GM19438 (cell line): ENCODE results near the gene UBA7.
A peak's percentile ranks its signal among the peaks of the same experiment; 100 is the strongest.
"Not testable (repeated sequence)": the region's sequence is repeated elsewhere in the genome, so short reads cannot be mapped to it uniquely, and the experiment has no call there.

Experiments
- ATAC-seq: cut with Tn5 transposase; IDR thresholded peaks from one replicate; pipeline ENCODE4 v1.9.1; 2021; ENCODE audit warnings: low read depth; ENCODE audit not compliant: unreplicated experiment

The UBA7 gene

DNA sequence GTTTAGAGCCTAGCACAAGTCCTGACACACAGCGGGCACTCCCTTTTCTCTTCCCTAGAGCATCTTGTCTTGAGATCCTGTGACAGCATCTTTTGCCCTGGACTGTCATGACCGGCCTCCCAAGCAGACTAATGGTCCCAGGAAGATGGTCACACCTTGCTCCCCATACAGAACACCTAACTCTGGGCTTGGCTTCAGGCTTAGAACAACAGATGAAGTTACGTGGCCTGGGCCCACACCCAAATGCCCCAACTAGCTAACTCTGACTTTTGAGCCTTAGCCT lies 26.6 kb downstream of the UBA7 start:
- no peak for ATAC-seq

DNA sequence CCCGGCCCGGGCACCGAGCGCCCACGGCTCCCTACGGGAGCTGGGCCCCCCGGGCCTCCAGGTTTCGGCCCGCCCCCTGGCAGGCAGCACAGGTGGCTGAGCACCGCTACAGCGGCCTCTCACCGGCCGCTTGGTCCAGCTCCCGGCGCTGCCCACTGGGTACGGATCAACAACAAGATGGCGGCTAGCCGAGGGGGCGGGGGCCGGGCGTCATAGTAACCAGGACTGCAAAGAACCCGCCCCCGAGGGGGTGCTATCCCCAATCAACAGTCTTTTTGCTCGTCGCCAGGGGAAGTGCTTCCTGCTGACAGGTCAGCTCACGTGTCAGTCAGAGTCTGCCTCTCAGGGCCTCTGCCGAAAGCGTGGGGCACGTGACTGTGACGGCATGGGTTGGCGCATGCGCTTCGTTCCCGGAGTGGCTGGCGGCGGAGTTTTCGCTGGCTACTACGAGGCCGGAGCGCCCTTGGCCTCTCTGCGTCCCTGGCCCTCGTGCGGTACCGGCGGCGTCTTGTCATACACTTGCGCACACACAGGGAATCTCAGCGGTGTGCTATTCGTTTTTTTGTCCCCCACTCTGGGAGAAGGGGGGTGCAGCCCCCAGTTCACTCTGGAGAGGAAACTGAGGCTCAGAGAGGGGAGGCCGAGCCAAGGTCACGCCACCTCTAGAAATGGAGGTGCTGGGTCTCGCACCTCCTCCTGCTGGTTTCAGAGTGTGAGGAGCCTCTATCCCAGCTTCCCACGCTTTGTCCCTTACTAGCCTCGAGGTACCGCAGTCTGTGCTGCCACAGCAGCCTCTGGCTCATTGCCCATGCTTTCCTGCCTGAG lies 27.2 kb downstream of the UBA7 start, which contains the start of gene IP6K1:
Gene IP6K1 (minus strand): TSS at position 186 of the 825 bp plus-strand sequence. CDS start 38,502 bp downstream, outside the sequence.
- peak; percentile 99 for ATAC-seq

DNA sequence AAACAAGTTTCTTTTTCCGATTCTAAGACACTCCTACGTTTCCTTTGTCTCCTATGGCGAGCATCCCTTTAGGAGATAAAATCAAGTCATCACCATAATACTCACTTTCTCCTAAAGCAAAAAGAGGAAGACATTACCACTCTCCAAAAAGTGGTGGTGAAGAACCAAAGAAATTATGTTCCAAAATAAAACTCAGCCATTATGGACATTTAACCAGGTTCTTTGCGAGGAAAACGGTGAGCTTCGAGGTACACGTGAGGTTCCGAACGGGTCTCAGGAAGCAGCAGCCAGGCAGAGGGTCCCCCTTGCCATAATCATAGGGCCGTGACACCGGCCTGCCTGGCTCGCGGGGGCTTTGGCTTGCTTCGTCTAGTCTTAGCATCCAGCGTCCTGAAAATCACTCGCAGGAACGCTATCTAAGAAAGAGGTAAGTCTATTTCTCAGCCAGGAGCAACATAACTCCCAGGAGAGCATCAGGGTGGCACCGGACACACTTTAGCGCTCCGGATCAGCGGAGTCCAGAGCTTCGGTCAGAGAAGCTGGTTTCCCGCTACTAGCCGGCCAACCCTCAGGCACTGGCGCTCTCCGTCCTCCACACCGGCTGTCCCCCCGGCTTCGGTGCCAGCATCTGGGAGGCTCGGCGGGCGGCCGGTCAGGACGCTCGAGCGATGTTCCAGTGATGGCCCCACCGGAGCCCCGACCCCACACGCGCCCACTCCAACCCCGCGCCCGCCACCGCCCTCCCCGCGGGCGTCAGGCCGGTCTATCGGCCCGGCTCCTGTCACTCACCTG lies 28.0 kb downstream of the UBA7 start:
- peak; percentile 43 for ATAC-seq

DNA sequence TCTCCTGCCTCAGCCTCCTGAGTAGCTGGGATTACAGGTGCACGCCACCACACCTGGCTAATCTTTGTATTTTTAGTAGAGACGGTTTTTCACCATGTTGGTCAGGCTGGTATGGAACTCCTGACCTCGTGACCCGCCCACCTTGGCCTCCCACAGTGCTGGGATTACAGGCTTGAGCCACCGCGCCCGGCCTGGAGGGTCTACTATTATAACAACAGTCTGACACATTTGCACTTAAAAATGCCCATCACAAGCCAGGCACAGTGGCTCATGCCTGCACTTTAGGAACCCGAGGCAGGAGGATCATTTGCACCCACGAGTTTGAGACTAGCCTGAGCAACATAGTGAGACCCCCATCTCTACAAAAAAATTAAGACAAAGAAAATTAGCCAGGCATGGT lies 31.5 kb downstream of the UBA7 start:
- not testable (repeated sequence) for ATAC-seq

DNA sequence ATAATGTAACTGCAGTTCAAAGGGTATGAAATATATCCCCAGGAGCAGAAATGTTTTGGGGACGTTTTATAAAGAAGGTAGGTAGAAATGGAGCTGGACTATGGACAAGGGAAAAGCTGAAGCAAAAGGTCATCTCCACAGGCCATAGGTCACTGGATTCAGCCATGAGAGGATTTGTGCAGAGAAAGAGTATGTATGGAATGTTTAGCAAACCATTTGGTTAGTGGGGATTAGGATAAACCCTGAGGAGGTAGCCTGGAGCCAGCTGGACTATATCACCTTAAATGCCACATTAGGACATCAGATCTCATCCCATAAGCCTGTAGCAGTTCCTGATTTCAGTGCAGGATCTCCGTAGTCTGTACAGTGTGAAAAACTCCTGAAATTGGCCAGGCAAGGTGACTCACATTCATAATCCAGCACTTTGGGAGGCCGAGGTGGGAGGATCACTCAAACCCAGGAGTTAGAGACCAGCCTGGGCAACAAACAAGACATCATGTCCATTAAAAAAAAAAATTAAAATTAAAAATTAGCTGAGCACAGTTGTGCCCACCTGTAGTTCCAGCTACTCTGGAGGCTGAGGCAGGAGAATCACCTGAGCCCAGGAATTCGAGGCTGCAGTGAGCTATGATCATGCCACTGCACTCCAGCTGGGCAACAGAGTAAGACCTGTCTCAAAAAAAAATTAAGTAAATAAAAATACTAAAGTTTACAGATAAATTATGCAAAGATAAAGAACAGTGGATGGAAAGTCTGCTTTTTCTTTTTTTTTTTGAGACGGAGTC lies 32.1 kb downstream of the UBA7 start:
- no peak for ATAC-seq

DNA sequence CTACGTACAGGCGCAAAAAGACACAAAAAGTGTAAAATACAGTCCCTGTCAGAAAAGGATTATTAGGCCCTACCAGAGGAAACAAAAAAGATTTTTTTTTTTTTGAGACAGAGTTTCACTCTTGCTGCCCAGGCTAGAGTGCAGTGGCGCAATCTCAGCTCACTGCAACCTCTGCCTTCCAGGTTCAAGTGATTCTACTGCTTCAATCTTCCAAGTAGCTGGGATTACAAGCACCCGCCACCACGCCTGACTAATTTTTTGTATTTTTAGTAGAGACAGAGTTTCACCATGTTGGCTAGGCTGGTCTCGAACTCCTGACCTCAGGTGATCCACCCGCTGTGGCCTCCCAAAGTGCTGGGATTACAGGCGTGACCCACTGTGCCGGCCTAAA lies 32.8 kb downstream of the UBA7 start:
- not testable (repeated sequence) for ATAC-seq

DNA sequence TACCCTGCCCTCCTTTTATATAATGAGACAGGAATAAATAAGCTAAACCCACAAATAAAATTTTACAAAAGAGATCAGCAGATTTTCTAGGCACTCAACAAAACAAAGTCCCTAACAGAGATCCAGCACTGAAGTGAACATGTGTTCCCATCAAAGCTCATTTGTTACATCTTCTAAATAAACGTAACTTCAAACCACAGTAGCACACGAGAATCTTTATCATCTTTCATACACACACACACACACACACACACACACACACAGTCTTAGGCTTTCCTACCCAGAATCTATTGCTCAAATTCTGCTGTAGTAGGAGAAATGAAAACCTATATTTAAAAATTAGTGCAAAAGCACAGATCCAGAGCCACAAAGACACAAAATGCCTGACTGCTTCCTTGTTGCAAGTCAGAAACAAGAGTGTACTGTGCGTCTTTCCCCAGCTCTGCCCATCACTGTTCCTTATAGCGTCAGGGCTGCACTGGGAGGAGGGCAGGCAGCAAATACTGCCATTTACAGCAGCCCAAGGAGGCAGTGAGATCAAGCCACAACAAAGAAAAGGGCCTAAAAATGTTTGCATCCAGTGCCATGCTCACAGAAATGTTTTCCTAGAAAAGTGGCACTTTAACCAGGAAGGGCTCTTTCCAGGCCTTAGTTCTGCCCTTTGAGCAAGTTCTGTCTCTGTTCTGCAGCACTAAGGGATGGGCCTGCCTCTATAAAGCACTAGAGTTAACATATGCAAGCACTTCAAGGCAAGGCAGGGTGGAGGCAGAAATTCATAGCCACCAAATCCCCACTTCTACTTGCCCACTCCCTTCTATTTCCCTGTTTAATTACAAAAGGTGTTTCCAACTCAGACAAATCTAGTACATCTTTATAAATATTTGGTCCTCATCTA lies 33.4 kb downstream of the UBA7 start:
- no peak for ATAC-seq

DNA sequence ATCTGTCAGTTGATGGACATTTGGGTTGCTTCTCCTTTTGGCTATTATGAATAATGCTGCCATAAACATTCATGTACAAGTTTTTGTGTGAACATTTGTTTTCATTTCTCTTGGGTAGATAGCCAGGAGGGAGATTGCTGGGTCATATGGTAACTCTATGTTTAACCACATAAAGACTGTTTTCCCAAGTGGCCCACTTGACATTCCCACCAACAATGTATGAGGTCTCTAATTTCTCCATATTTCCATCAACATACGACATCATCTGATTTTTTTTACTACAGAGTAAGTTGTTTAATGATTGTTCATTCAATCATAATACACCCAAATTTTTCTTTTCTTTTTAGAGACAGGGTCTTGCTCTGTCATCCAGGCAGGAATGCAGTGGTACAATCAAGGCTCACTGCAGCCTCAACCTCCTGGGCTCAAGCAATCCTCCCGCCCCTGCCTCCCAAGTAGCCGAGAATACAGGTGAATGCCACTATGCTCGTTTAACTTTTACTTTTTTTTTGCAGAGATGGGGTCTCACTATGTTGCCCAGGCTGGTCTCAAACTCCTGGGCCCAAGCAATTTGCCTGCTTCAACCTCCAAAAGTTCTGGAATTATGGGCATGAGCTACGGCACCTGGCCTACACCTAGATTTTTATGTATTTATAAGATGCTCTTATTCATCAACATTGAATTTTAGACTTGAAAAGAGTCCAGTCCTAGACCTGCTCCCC lies 34.2 kb downstream of the UBA7 start:
- no peak for ATAC-seq

DNA sequence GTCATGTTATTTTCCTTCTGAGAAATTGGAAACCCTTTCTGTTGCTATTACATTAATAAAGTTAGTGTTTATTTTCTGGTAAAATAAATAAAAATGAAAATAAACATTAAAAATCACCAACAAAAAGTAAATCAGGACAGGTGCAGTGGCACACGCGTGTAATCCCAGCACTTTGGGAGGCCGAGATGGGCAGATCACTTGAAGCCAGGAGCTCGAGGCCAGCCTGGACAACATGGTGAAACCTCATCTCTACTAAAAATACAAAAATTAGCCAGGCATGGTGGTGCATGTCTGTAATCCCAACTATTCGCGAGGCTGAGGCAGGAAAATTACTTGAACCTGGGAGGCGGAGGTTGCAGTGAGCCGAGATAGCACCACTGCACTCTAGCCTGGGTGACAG lies 37.7 kb downstream of the UBA7 start:
- not testable (repeated sequence) for ATAC-seq

DNA sequence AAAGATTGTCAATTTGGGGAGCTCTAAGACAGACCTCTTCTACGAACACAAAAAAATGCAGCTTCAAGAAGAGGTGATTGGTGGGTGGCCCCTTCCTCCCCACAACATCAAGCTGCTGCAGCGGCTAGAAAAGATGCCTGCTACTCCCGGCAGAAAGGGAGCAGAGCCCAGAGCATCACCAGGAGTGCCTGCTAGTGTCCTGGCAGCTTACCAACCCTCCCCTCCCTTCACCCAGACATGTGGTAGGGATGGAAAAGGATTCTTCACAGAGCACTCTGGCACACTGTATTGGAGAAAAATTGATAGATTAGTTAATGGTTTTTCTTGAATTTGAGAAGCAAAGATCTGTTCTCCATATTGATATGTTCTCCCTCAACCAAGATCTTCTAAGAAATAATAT lies 38.2 kb downstream of the UBA7 start:
- no peak for ATAC-seq

DNA sequence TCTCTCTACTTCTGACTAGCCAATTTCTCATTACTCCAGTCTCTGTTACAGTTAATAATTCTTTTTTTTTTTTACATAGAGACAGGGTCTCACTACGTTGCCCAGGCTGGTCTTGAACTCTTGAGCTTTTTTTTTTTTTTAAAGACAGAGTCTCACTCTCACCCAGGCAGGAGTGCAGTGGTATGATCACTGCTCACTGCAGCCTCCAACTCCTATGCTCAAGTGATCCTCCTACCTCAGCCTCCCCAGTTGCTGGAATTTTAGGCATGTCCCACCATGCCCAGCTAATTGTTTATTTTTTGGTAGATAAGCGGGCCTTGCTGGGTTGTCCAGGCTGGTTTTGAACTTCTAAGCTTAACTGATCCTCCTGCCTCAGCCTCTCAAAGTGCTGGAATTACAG lies 41.0 kb downstream of the UBA7 start:
- ATAC-seq, result no peak

DNA sequence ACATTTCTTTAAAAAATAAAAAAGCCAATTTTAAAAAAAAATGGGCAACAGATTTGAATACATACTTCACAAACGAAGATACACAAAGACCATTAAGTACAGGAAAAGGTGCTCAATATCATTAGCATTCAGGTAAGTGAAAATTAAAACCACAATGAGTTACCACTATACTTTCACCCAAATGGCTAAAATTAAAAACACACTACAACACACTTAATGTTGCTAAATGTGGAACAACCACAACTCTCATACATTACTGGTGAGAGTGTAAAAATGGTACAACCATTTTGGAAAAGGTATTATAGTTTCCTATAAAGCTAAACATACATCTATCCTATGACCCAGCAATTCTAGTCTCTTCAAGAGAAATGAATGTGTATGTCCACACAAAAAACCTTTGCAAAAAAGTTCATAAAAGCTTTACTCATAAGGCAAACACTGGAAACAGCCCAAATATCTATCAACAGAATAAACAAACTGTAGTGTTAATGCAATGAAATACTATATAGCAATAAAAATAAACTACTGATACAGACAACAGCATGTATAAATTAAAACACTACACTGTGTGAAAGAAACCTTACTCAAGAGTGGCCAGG lies 42.3 kb downstream of the UBA7 start:
- ATAC-seq, result no peak

DNA sequence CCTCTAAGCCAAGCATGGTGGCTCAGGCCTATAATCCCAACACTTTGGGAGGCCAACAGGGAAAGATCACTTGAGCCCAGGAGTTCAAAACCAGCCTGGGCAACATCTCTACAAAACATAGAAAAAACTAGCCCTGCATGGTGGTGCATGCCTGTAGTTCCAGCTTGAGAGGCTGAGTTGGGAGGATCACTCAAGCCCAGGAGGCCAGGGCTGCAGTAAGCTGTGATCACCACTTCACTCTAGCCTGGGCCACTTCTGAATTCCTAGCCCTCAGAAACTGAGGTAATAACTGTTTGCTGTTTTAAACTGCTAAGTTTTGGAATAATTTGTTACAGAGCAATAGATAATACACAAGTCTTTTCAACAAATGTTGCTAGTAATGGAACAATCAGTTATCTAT lies 43.8 kb downstream of the UBA7 start:
- ATAC-seq, result no peak

DNA sequence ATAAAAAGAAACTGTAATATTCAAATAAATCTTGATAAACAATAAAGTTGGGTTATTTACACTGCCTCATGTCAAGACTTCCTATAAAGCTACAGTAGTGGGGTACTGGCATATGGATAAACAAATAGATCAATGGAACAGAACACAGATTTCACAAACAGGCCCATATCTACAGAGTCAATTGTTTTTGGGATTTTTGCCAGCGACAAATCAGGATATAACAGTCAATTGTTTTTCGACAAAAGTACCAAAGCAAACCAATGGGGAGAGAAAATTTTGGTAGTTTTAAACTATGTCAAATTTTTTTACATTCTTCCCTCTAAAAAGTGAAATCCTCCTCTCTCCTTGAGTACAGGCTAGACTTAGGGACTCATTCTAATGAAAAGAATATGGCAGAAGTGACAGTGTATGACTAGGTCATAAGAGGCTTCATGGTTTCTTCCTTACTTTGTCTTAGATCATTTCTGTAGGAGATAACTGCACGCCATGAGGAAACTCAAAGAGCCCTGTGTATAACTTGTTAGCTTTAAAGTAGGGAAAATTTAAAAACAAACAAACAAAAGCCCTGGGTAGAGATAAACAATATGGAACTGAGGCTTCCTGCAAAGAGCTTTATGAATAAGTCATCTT lies 44.4 kb downstream of the UBA7 start:
- ATAC-seq, result no peak

DNA sequence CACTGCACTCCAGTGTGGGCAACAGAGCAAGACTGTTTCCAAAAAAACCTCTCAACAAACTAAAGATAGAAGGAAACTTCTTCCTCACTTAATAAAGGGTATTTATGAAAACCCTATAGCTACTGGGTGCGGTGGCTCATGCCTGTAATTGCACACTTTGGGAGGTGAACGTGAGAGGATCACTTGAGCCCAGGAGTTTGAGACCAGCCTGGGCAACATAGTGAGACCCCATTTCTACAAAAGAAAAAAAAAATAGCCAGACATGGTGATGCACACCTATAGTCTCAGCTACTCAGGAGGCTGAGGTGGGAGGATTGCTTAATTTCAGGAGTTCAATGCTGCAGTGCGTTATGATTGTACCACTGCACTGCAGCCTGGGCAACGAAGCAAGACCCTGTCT lies 49.8 kb downstream of the UBA7 start:
- ATAC-seq, result no peak

DNA sequence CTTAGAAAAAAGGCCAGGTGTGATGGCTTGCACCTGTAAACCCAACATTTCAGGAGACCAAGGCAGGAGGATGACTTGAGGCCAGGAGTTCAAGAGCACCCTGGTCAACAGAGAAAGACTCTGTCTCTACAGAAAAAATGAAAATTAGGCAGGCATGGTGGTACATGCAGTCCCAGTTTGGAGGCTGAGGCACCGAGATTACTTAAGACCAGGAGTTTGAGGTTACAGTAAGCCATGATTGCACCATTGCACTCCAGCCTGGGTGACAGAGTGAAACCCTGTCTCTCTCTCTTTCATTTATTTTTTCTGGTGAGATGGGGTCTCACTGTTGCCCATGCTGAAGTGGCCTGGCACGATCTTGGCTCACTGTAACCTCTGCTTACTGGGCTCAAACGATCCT lies 52.1 kb downstream of the UBA7 start:
- ATAC-seq, result no peak

DNA sequence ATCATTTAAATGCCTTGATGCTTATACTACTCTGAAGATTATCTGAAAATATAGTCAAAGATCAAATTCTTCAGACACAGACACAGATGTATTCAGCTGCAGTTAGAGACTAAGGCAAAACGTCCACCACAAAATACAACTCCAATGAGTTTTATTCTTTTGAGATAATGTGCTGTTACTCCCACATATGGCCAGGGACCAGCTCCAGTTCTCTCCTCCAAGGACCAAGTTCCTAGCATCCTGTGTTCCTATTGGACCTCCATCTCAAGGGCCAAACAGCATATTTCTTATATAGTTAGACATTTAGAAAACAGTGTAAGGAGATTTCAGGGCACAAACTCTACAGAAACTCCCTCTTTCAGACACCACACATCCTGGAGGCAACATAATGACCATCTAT lies 54.5 kb downstream of the UBA7 start:
- no peak for ATAC-seq

DNA sequence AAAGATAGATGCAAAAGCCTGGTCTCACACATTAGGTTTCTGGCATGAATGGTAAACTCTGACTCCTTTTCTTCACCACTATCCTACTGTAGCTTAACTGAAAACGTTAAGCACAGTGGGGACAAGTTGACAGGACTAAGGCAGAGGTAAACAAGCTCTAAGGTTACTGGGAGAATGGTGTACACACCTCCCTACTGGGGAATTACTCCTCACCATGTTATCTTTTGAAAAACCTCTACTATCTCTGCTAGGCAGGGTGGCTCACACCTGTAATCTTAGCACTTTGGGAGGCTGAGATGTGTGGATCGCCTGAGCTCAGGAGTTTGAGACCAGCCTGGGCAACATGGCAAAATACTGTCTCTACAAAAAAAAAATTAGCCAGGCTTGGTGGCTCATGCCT lies 56.6 kb downstream of the UBA7 start:
- no peak for ATAC-seq

DNA sequence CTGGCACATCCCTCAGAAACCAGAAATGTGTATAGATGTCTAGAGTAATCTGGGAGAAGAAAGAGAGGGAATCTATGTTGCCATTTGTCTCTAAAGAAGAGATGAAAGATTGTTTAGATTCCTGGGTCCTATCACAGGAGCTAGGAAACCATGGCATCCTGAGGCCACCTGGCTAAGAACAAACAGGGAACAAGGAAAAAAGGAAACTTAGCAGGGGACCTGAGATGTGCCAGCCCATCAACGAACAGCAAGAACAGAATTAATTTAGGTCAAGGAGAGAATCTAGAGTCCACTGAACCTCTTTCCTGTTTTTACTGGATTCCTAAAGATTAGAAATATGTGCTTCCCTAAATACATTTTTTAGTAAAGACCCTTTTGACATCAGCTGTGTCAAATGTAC lies 57.7 kb downstream of the UBA7 start:
- no peak for ATAC-seq
